Stomach (tissue), 9 donors: ENCODE measurements around the gene CCBE1. TPM values are rescaled to one million over a fixed set of nuclear protein-coding genes. Genes with fewer than 3 reads are reported as not detected.

Experiments used
- DNase-seq, 2 donors: peaks; one replicate each; pipeline versions ENCODE4 v3.0.0 to v3.0.0-alpha.2; 2013 to 2019
- H3K27ac ChIP-seq, 5 donors: fragments of 200-600 bp in 4 of 5; sonication (generic) in 4 of 5; one replicate each; pipeline ENCODE4 v1.5.1; 2013 to 2019; ENCODE audit warnings: mild to moderate bottlenecking in 1 of 5, moderate library complexity in 1 of 5
- H3K27me3 ChIP-seq, 3 donors: fragments of 200-600 bp; sonication (generic); one replicate each; pipeline ENCODE4 v1.5.1; 2017 to 2019; ENCODE audit warnings: mixed run types in 1 of 3
- H3K36me3 ChIP-seq, 4 donors: fragments of 200-600 bp; sonication (generic); 1 replicate in 3 of 4; 2 replicates in 1 of 4; pipeline ENCODE4 v1.5.1; 2016 to 2019
- H3K4me1 ChIP-seq, 4 donors: fragments of 200-600 bp; sonication (generic); one replicate each; pipeline ENCODE4 v1.5.1; 2016 to 2019
- H3K4me3 ChIP-seq, 4 donors: fragments of 200-600 bp; sonication (generic) in 3 of 4; one replicate each; pipeline ENCODE4 v1.5.1; 2016 to 2019; ENCODE audit warnings: mild to moderate bottlenecking in 1 of 4
- H3K9me3 ChIP-seq, 4 donors: fragments of 200-600 bp; sonication (generic); one replicate each; pipeline ENCODE4 v1.5.1; 2016 to 2019
- CTCF ChIP-seq, 7 experiments: fragments of 450-650 bp in 4 of 7; fragments of 200-600 bp in 3 of 7; sonication (generic) in 3 of 7; IDR thresholded peaks; one replicate each; pipeline ENCODE4 v1.5.1; 2016 to 2019; ENCODE audit warnings: antibody characterized with exemption in 7 of 7, control low read depth in 2 of 7, mild to moderate bottlenecking in 1 of 7
- EP300 ChIP-seq: sonication (generic); formaldehyde crosslinking; IDR thresholded peaks from one replicate; pipeline ENCODE4 v1.6.1; 2017; ENCODE audit warnings: antibody characterized with exemption
- POLR2A ChIP-seq, 4 donors: fragments of 450-650 bp; IDR thresholded peaks; one replicate each; pipeline ENCODE4 v1.6.1; 2016; ENCODE audit warnings: antibody characterized with exemption in 4 of 4, control low read depth in 2 of 4, mild to moderate bottlenecking in 1 of 4, moderate library complexity in 1 of 4
- POLR2AphosphoS5 ChIP-seq, 3 donors: sonication (generic); formaldehyde crosslinking; IDR thresholded peaks; one replicate each; pipeline ENCODE4 v1.6.1; 2016; ENCODE audit warnings: antibody characterized with exemption in 3 of 3
- WGBS, 5 donors: extraction: QIAGEN DNeasy Blood & Tissue Kit in 3 of 5; methylation state at CpG; one replicate each; pipeline versions ENCODE4 v1.1.5 to v1.1.7; 2013 to 2018; 5-methylcytosine and 5-hydroxymethylcytosine counted together
- intact Hi-C: fragments of 100-400 bp; cut with DNase I; formaldehyde crosslinking; loops from one replicate; pipeline ENCODE4 v1.15.1; 2023; ENCODE audit warnings: low total_unique reads
- polyA plus RNA-seq, 3 donors: library from polyadenylated mRNA; stranded (reverse); fragments of 200-250 nt; gene quantifications; one replicate each; pipeline ENCODE4 v1.2.3, GENCODE V29; 2013
- total RNA-seq, 5 donors: library from RNA; depleted of rRNA; stranded (reverse); fragments of >200 nt; gene quantifications; one replicate each; pipeline versions ENCODE4 v1.1.0 to v1.2.3, GENCODE V29; 2014 to 2016
- donor health status: healthy with polysubstance abuse.
- donor health status: Bipolar disorder and iron deficiency.
- donor health status: healthy.

CCBE1 gene
- total and polyA plus RNA-seq, 8 donors: 0.29 to 4.0 (median 1.2) TPM

GRCh38 chr18:59468821-59469220, 228.4 kb downstream of the CCBE1 start:
- intact Hi-C loops: no loop called here
- Histone ChIP-seq H3K4me1 (no peaks in the 10 kb centered on the region), H3K4me3 (no peak overlapping the region), H3K27me3 (no peaks in the 10 kb centered on the region), H3K9me3 (no peaks in the 10 kb centered on the region), H3K27ac (no peak overlapping the region), H3K36me3 (no peaks in the 10 kb centered on the region)
- WGBS, 5 donors: 56 to 64% (median 61%) methylated on average over 4 of the region's 4 CpGs
- no peak for DNase-seq
- no peak for TF ChIP-seq POLR2A (IDR thresholded peaks at IDR 0.05)
- TF ChIP-seq CTCF (IDR thresholded peaks at IDR 0.05): no peak
- TF ChIP-seq POLR2AphosphoS5 (IDR thresholded peaks at IDR 0.05): no peak
- no peak for TF ChIP-seq EP300

- no peak for DNase-seq
- no peak overlapping the region for H3K4me3 ChIP-seq
- H3K4me1 ChIP-seq: no peaks in the 10 kb centered on the region
- H3K36me3 ChIP-seq: no peaks in the 10 kb centered on the region
- H3K9me3 ChIP-seq: no peaks in the 10 kb centered on the region
- no peaks in the 10 kb centered on the region for H3K27me3 ChIP-seq
- WGBS, 5 donors: 73 to 86% (median 80%) methylated on average over 6 to 8 of the region's 8 CpGs
- intact Hi-C loops: no loop called here
- TF ChIP-seq EP300 (no peak), CTCF (IDR thresholded peaks at IDR 0.05) (no peak), POLR2A (IDR thresholded peaks at IDR 0.05) (no peak), POLR2AphosphoS5 (IDR thresholded peaks at IDR 0.05) (no peak)
- H3K27ac ChIP-seq: no peak overlapping the region
Measured at GRCh38 chr18:59467497-59467896, 229.7 kb downstream of the CCBE1 start.

GRCh38 chr18:59466980-59467379, 230.2 kb downstream of the CCBE1 start:
- Histone ChIP-seq H3K36me3 (no peaks in the 10 kb centered on the region), H3K4me1 (no peaks in the 10 kb centered on the region), H3K27me3 (no peaks in the 10 kb centered on the region), H3K4me3 (no peak overlapping the region), H3K27ac (no peak overlapping the region), H3K9me3 (no peaks in the 10 kb centered on the region)
- DNase-seq: no peak
- WGBS, 5 donors: 81 to 97% (median 92%) methylated on average over 3 of the region's 3 CpGs
- intact Hi-C loops: no loop called here
- no peak for TF ChIP-seq EP300
- no peak for TF ChIP-seq POLR2A (IDR thresholded peaks at IDR 0.05)
- TF ChIP-seq POLR2AphosphoS5 (IDR thresholded peaks at IDR 0.05): no peak
- TF ChIP-seq CTCF (IDR thresholded peaks at IDR 0.05): no peak

GRCh38 chr18:59464486-59464885, 232.7 kb downstream of the CCBE1 start:
- 76 to 91% (median 81%) methylated on average over 5 of the region's 5 CpGs for WGBS, 5 donors
- intact Hi-C loops: no loop called here
- H3K27ac ChIP-seq: no peak overlapping the region

More at GRCh38 chr18:59464486-59464885, 232.7 kb downstream of the CCBE1 start:
- Histone ChIP-seq H3K9me3 (no peaks in the 10 kb centered on the region), H3K27me3 (no peaks in the 10 kb centered on the region), H3K4me3 (no peak overlapping the region), H3K4me1 (peaks cover 0 to 8% (median 7%) of the 10 kb centered on the region in 4 donors), H3K36me3 (no peaks in the 10 kb centered on the region)
- TF ChIP-seq EP300 (no peak), POLR2A (IDR thresholded peaks at IDR 0.05) (no peak), CTCF (IDR thresholded peaks at IDR 0.05) (no peak), POLR2AphosphoS5 (IDR thresholded peaks at IDR 0.05) (no peak)
- DNase-seq: no peak
